ENCODE measurements around the gene APBB1IP.

Gene APBB1IP

GRCh38 chr10:26527018-26527417 is 88.9 kb downstream of the APBB1IP start:
- H3K79me2 ChIP-seq (ENCODE audit: insufficient read depth, low read length) = no peaks in the 10 kb centered on the region
- no peaks in the 10 kb centered on the region for H4K20me1 ChIP-seq (ENCODE audit: insufficient read depth, low read length, poor library complexity, severe bottlenecking)
- H3K4me3 ChIP-seq (ENCODE audit: low read length, poor library complexity, severe bottlenecking) = no peak overlapping the region
- TF ChIP-seq EZH2phosphoT487 (IDR thresholded peaks at IDR 0.05; ENCODE audit: borderline replicate concordance) (no peak), CTCF (conservative IDR thresholded peaks at IDR 0.05; ENCODE audit: low read length) (no peak)
- no peaks in the 10 kb centered on the region for H3K4me1 ChIP-seq (ENCODE audit: insufficient read depth, low read length, poor library complexity, severe bottlenecking)
- H2AFZ ChIP-seq (ENCODE audit: low read length) = no peak overlapping the region
- no peaks in the 10 kb centered on the region for H3F3A ChIP-seq (ENCODE audit: low read depth)
- no peaks in the 10 kb centered on the region for H3K9me3 ChIP-seq (ENCODE audit: insufficient read depth, low read depth, low read length)
- no peak overlapping the region for H3K4me2 ChIP-seq (ENCODE audit: low read depth, low read length, poor library complexity, severe bottlenecking)
- H3K27me3 ChIP-seq (ENCODE audit: insufficient read depth, low read length, poor library complexity, severe bottlenecking) = no peaks in the 10 kb centered on the region
- no peak overlapping the region for H3K9ac ChIP-seq (ENCODE audit: low read depth, low read length, poor library complexity, severe bottlenecking)
- H3K36me3 ChIP-seq (ENCODE audit: insufficient read depth, low read length) = no peaks in the 10 kb centered on the region
- H3K9me2 ChIP-seq (replicated peaks; ENCODE audit: low read depth, low read length) = no peaks in the 10 kb centered on the region

- Histone ChIP-seq H3K9me2 (replicated peaks; ENCODE audit: low read depth, low read length) (no peaks in the 10 kb centered on the region), H3K9ac (ENCODE audit: low read depth, low read length, poor library complexity, severe bottlenecking) (no peak overlapping the region), H3K27me3 (ENCODE audit: insufficient read depth, low read length, poor library complexity, severe bottlenecking) (no peaks in the 10 kb centered on the region), H4K20me1 (ENCODE audit: insufficient read depth, low read length, poor library complexity, severe bottlenecking) (no peaks in the 10 kb centered on the region), H3K4me2 (ENCODE audit: low read depth, low read length, poor library complexity, severe bottlenecking) (no peak overlapping the region), H3K9me3 (ENCODE audit: insufficient read depth, low read depth, low read length) (no peaks in the 10 kb centered on the region), H3K4me3 (ENCODE audit: low read length, poor library complexity, severe bottlenecking) (no peak overlapping the region), H3K4me1 (ENCODE audit: insufficient read depth, low read length, poor library complexity, severe bottlenecking) (no peaks in the 10 kb centered on the region), H3F3A (ENCODE audit: low read depth) (no peaks in the 10 kb centered on the region), H3K36me3 (ENCODE audit: insufficient read depth, low read length) (no peaks in the 10 kb centered on the region), H2AFZ (ENCODE audit: low read length) (no peak overlapping the region), H3K79me2 (ENCODE audit: insufficient read depth, low read length) (no peaks in the 10 kb centered on the region)
- TF ChIP-seq CTCF (conservative IDR thresholded peaks at IDR 0.05; ENCODE audit: low read length) (no peak), EZH2phosphoT487 (IDR thresholded peaks at IDR 0.05; ENCODE audit: borderline replicate concordance) (no peak)
These were observed 89.9 kb downstream of the APBB1IP start for GRCh38 chr10:26528048-26528447.

GRCh38 chr10:26528715-26529393 is 90.7 kb downstream of the APBB1IP start:
- Histone ChIP-seq H3K4me3 (ENCODE audit: low read length, poor library complexity, severe bottlenecking) (no peak overlapping the region), H3F3A (ENCODE audit: low read depth) (no peaks in the 10 kb centered on the region)

More at GRCh38 chr10:26528715-26529393, 90.7 kb downstream of the APBB1IP start:
- Histone ChIP-seq H3K9me3 (ENCODE audit: insufficient read depth, low read depth, low read length) (no peaks in the 10 kb centered on the region), H3K36me3 (ENCODE audit: insufficient read depth, low read length) (no peaks in the 10 kb centered on the region), H4K20me1 (ENCODE audit: insufficient read depth, low read length, poor library complexity, severe bottlenecking) (no peaks in the 10 kb centered on the region), H3K4me2 (ENCODE audit: low read depth, low read length, poor library complexity, severe bottlenecking) (no peak overlapping the region), H2AFZ (ENCODE audit: low read length) (no peak overlapping the region), H3K9me2 (replicated peaks; ENCODE audit: low read depth, low read length) (no peaks in the 10 kb centered on the region), H3K9ac (ENCODE audit: low read depth, low read length, poor library complexity, severe bottlenecking) (no peak overlapping the region), H3K79me2 (ENCODE audit: insufficient read depth, low read length) (no peaks in the 10 kb centered on the region), H3K27me3 (ENCODE audit: insufficient read depth, low read length, poor library complexity, severe bottlenecking) (no peaks in the 10 kb centered on the region), H3K4me1 (ENCODE audit: insufficient read depth, low read length, poor library complexity, severe bottlenecking) (no peaks in the 10 kb centered on the region)
- no peak for TF ChIP-seq EZH2phosphoT487 (IDR thresholded peaks at IDR 0.05; ENCODE audit: borderline replicate concordance)
- no peak for TF ChIP-seq CTCF (conservative IDR thresholded peaks at IDR 0.05; ENCODE audit: low read length)

Measured in Loucy (cell line).